NB4 (cell line): ENCODE measurements around the gene PLCXD1.

ENCODE experiments used
- CTCF ChIP-seq: IDR thresholded peaks from one replicate; pipeline ENCODE4 v1.5.1; 2012; ENCODE audit warnings: low read depth, low read length
- MAX ChIP-seq: IDR thresholded peaks from 2 replicates; pipeline ENCODE4 v1.6.1; 2011; ENCODE audit warnings: low read depth, low read length
- MYC ChIP-seq: IDR thresholded peaks from 2 replicates; pipeline ENCODE4 v1.6.1; 2011; ENCODE audit warnings: low read depth, low read length
- POLR2A ChIP-seq: IDR thresholded peaks from 2 replicates; pipeline ENCODE4 v1.6.1; 2011; ENCODE audit warnings: mild to moderate bottlenecking; ENCODE audit not compliant: insufficient read length; ENCODE audit errors: extremely low read depth

- TF ChIP-seq POLR2A, result no peak
- no peak for TF ChIP-seq CTCF
- TF ChIP-seq MAX, result no peak
- TF ChIP-seq MYC, result no peak
Observed at GRCh38 chrX:334971-335757, 54.0 kb downstream of the PLCXD1 start.
